ENCODE results near the gene CLMN.

The CLMN gene

DNA sequence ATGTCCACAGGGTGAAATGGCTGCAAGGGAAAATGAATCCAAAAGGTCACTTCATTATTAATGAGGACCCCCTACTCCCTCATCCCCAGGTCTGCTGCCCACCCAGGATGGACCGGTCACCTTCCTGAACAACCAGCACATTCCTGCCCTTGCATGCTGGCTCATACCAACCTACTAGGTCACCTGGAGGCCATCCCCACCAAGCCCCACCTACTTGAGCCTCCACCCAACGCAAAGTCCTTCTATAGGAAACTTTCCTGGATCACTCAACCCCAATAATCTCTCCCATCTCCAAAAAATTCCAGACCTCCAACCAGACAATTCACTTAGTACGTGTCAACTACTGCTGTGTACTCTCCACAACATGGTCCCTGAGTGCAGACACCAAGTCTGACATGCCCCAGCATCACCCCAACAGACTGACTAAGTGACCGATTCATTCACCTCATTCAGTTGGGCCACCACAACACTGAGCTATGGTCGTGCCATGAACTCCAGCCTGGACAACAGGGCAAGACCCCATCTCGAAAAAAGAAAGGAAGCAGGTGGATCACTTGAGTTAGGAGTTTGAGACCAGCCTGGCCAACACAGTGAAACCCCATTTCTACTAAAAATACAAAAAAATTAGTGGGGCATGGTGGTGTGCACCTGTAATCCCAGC, 18.1 kb downstream of the CLMN start:
- DNase-seq = no peak

DNA sequence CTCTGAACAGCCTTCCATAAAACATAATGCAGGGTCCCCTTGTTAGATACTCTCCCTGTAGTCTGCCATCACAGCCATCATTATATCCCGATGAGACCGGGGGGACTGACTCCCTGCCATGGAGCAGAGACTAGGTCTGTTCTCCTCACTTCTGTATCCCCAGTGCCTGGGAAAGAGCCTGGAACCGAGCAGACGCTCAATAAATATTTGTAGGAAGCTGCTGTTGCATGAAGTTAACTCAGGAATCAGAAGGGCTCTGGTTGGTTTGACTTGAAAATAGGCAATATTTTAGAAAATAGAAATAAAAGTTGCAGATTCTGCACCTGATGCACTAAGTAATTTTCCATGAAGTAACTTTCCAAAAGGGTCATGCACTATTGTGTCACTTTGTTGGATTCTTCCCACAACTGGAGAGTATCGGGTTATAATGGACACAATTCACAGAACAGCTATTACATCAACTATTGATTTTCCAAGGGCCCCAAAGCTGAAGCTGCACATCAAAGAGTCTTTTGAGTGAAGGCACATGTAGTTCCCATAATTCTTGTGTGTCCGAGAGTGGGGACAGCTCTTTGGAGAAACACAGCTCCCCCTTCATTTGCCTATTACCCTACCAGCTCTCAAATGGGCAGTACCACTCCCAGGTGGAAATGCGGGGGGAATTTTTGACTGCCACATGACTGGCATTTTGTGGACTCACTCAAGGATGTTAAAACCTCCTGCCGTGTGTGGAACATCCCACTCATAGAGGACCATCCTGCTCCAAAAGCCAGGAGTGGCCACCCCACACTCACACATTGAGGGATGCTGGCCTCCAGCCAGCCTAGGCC, 18.8 kb downstream of the CLMN start:
- no peak for DNase-seq

DNA sequence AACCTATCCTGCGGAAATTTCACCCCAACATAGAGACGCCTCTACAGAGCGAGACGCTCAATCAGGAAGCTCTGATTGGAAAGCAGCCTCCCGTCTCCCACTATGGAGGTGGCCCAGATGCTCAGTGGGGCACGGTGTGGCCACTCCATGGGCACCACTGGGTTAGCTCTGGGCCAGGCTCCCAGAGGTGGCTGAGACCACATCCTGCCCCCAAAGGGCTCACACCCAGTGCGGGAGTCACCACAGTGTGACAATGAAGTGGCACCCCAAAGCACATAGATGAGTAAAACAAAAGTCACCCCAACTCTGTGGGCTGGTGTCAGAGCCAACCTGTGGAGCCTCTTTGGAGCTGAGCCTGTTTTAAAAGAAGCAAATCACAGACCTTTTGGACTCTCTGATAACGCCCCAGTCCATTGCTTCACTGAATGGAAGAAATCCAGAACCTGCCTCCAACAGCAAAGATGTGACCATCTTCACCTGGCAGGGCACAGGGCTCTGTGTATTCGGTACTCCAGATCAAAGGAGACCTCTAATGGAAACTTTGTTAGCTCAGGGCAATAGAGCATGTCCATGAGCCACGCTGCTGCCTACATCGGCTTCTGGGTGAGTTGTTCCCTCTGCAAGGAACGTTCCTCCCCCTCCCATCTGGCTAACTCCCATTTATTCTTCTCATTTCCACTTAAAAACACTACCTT, 19.6 kb downstream of the CLMN start:
- DNase-seq = no peak

DNA sequence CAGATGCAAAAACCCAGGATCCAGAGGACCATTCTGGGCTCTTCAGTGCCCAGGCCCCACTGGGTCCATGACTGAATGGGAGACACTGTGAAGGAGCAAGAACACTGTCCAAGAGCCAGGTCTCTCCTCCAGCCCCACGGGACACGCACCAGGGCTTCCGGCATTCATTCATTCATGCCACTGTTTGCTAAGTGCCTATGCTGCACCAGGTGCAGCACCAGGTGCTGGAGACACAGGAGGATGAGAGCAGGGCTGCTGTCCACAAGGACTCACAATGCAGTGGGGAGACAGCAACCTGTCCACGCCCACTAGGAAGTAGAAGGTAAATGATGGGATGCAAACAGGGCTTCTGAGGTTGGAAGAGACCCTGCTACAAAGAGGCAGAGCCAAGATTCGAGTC, 20.4 kb downstream of the CLMN start:
- DNase-seq = no peak

DNA sequence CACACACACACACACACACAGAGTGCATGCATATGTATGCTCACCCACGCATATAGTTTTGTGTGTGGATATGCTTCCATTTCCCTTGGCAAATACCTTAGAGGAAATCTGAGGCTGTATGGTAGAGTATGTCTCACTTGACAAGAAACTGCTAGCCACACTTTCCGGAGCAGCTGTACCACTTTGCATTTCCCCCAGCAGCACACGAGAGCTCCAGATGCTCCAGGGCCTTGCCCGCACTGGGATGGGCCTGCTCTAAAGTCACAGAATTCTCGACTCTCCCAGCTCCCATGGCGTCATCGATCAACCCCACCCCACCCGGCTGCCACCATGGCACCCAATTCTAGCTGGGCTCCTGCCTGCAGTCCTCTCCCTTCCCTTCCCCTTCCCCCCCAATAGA, 21.9 kb downstream of the CLMN start:
- no peak for DNase-seq

DNA sequence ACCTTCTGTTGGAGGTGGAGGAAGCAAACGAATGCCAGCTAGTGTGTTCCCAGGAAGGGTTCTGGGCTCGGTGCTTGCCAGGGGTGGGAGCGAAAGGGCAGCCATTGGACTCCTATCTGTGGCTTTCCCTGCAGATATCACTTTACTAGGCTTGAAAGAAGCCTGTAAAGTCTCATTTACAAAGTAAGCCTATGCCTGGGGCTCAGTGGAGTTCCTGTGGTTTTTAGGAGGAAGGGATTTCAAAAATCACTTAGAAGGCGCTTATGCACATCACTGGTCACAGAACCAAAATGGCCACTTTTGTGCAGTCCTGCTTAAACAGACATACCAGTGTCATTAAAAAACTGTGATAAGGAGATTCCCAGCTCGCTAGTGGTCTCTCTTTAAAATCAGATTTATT, 22.7 kb downstream of the CLMN start:
- DNase-seq = no peak

DNA sequence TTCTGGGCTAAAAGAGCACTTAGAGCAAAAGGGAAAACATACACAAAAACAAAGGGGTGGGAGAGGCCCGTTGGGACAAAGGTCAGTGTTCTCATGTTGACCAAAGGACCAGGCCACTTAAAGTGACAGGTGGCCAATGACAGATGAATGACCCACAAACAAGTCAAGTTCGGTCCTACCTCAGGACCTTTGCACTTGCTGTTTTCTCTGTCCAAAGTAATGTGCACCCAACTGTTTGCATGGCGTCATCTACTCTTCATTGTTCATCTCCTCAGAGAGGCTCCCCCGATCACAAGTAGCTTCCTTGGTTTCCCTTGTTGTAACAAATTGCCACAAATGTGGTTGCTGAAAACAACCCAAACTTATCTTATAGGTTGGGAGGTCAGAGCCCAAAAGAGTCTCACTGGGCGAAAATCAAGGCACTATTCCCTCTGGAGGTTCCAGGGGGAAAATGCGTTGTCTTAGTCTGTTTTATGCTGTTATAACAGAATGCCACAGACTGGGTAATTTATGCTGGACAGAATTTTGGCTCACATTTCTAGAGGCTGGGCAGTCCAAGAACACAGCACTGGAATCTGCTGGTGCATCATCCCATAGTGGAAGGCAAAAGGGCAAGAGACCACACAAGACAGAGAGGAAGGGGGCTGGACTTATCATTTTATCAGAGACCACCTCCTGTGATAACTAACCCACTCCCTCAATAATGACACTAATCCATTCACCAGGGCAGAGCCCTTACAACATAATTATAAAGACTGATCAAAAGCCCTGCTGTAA, 23.9 kb downstream of the CLMN start:
- DNase-seq = no peak

DNA sequence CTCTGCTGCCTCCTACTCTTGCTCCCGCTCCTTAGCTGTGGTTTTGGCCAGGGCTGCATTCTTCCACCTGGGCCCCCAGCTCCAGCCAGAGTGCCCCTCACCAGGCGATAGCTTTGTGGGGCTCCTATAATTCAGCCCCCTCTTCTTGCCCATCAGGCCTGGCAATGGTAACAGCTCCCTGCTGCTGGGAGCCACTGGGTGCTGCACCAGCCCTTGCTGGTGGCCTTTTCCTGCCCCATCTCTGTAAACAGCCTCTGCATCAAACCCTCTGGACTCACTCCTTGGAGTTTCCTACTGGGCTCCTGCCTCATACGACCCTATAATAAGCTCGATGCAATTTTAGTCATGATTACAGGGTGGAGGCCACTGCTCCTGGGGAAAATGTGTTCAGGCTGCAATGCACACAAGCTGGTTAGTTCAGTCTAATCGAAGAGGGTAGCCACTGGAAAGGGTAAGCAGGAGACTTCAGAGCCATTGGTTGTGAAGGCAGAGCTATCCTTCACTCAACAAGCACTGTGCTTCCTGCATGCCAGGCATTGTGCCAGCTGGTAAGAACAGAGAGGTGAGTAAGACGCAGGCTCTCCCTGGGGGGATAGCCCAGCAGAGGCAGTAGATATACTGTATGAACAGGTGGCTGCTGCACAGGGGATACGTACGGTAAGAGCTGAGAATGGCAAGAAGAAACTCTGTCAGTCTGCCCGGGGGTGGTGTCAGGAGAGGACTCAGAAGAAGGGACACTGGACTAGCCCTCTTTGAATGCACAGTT, 24.7 kb downstream of the CLMN start:
- DNase-seq = no peak

DNA sequence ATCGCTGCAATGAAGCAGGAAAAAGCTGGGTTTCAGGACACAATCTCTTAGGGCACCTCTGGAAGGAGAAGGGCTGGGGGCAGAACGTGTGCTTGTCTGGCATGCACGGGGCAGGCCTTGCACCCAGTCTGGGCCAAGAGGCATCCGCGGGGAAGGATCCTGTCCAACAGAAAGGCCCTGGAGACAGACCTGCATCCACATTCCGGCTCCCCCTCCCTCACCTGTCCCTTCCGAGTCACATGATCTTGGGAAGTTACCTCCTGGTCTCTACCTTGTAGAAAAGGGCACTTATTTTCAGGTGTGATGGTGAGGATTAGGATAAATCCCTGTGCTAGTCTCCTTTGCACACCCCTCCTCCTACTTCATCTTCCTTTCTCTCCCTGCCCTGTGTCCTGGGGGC, 25.4 kb downstream of the CLMN start:
- no peak for DNase-seq

DNA sequence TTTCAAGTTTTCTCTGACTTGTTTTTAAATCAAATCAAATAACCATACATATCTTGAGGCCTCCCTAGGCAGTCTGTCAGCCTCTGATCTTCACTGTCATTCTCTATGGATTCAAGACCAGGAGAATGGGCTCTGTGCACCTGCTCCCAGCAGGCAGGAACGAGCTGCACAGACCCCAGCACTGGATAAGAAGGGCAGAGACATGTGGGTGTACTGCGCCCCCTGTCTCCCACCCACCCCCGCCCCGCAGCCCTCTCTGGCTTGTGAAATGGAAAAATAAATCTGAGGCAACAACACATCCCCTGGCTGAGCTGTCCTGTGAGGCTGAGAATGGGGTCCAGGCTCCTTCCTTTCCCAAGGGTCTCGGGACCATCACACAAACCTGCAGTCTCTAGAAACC, 26.3 kb downstream of the CLMN start:
- no peak for DNase-seq

DNA sequence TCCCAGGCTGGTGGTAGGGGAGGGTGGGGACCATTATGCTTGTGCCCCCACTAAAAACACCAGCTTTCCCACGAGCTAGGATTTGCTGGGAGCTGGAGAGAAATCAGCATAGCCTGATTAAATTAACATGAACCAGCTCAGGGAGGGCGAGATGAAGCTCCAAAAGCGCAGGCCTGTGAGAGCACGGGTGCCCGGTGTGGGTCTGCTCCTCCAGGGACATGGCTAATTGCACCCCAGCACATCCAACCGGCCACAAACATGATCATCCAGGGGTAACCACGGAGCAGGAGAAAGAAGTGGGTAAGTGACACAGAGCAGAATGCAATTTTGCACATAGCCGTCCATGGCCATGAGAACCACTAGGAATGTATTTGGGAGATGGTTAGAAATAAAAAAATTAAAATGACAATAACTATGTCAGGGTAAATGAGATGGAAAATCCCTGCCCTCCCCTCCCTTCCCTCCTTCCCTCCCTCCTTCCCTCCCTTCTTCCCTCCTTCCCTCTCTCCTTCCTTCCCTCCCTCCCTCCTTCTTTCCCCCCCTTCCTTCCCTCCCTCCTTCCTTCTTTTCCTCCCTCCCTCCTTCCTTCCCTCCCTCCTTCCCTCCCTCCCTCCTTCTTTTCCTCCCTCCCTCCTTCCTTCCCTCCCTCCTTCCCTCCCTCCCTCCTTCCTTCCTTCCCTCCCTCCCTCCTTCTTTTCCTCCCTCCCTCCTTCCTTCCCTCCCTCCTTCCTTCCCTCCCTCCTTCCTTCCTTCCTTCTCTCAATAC, 26.9 kb downstream of the CLMN start:
- no peak for DNase-seq

DNA sequence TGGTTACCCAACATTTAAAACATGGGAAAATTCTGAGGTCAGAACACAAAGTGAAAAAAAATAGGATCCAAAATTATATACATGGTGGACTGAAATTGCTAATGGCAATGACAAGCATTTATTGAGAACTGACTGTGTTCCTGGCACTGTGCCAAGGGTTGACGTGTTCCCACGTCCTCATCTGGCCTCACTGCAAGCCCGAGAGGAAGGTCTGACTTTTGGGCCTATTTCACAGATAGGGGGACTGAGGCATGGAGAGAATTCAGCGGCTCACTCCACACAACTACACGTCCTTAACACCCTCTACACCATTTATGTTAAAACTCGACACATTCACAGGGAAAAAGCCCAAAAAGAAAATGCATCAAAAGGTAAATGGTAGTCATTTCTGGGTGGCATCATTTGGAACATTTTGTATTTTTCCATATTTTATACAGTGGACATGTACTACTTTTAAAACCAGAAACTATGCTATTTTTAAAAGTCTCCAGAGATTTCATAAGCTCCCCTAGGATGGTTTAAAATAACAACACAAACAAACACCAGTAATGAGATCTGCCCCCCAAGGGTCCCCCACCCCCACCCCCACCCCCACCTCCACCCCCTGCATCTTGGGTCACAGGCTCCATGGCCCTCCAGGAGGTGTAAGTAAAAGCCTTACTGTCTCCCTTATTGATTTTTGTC, 27.7 kb downstream of the CLMN start:
- peak; percentile 20 for DNase-seq

DNA sequence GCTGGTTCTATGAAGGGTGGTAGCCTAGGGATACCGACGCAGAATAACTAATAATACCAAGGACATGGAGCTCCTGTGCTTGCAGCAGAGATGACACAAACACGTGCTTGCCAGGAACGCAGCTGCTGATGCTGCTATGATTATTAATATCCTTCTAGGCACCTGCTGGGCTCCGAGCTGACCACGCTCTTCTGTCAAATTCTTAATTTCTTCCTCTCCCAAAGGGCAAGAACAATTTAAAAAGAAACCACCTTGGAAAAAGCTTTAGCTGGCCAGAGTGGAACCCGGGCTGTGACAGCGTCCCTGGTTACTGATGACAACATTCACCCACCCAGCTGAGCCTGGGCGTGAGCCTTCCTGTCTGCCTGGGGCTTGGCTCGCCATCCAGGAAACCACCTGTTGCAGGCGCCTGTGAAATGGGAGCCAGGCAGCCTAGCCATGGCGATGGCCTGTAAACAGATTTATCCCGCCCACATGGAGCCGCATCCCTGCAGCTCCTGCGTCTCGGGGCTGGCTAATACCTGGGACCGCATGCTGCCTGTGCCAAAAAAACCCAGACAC, 28.8 kb downstream of the CLMN start:
- no peak for DNase-seq

DNA sequence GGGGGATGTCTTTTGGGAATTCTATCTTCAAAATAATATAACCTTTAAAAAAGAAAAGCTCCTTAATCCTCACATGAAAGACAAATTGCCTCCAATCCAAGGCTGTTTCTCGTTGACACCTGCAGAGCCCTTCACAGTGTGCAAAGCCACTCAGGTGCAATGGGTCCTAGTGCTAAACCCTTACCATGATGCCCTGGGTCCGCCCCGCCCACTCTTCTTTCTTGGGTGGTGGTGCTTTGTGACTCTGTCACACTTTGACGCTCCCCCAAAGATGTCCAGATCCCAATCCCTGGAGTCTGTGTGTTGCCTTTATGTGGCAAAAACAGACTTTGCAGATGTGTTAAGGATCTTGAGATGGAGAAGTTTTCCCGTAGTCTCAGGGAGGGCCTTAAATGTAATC, 29.7 kb downstream of the CLMN start:
- DNase-seq = no peak

DNA sequence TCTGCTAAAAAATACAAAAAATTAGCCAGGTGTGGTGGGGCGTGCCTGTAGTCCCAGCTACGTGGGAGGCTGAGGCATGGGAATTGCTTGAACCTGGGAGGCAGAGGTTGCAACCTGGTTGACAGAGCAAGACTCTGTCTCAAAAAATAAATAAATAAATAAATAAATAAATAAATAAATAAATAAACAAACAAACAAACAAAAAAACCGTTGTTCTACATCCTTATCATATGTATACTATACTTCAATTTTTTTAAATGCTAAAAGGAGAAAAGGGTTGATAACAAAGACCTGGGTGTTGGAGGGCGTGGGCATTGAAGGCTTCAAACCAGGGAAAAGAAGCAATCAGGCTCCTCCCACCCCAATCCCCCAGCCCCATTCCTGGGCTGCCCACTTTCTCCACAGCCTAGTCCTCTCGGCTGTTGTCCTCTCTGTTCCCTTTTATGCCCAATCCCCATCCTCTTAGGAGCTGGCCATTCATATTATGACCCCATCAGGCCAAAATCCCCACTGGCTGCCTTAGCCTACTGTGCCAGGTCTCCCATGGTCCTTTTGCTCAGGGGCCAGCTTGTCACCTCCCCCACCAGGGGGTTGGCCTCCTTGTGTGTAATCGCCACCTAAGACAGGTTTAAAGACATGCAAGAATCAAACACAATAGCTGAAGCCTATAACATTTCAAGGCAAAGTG, 30.2 kb downstream of the CLMN start:
- DNase-seq = no peak

DNA sequence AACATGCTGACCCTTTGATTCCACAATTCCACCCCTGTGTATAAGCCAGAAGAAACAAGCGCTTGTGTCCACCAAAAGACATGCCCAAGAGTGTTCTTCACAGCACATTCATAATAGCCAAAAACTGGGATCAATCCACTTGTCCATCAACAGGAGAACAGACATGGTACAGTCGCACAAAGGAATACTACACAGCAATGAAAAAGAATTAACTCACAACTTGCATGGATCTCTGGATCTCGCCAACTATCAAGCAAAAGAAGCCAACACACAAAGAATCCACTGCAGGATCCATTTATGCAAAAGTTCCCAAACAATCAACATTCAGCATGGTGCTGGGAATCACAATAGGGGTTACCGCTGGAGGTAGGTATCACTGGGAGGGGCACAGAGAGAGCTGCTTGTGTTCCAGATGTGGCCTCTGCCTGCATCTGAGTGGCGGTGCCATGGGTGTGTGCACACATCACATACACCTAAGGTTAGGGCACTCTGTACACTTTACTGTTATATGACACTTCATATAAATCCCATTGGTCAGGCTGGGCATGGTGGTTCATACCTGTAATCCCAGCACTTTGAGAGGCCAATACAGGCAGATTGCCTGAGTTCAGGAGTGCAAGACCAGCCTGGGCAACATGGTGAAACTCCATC, 30.9 kb downstream of the CLMN start:
- DNase-seq = no peak

DNA sequence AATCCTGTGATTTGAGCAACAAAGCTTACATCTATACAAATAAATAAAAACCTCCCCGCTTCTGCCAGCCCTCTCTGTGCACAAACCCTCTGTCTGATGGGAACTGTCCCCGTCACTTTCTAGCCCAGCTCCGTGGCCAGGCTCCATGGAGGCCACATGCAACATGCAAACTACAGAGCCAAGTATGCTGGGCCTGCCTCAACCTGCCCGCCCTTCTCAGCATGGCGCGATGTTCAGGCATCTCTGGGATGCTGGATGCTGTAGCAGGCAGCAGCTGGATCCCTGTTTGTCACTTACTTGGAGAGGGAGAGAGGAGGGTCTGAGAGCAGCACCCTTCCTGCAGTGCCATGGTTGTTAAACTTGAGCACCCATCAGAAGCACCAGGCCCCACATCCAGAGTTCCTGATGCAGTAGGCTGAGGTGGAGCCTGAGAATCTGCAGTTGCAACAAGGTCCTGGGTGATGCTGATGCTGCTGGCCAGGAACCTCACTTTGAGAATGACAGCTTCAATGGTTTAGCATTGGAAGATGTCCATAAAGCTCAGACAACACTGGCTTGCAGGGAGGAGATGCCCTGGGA, 32.4 kb downstream of the CLMN start:
- no peak for DNase-seq

DNA sequence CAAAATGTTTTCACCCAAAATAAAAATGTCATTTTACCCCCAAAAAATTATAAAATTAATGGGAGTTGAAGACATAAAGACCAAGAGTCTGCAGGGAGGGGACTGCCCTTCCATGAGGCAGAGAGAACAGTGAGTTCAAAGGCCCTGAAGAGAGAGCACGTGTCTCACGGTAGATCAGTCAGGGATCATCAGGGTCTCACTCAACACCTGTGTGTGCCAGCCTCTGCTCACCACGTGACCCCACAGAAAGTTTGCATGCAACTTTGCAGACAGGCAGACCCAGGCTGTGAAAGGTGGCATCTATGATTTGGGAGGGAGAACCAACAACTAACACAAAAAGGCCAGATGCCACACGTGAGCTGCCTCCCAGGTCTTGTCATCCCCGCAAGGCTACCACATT, 33.1 kb downstream of the CLMN start:
- no peak for DNase-seq

DNA sequence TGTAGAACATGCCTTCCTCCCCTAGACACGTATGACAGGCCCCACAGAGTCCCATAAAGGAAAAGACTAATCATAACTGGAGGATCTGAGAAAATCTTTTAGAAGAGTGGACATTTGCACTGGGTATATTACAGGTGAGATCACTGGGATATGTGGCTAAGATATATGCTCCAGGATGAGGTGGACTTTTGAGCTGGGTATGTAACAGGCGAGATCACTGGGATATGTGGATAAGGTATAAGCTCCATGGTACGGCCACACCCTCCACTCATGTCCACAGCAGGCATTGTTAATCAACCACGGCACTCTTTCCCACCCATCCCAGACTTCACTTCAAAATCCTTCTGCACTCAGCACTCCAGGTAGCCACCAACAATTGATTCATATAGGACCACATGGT, 34.1 kb downstream of the CLMN start:
- DNase-seq = no peak

Data from activated CD8-positive, alpha-beta memory T cell treated with anti-CD3 and anti-CD28 coated beads, Interleukin-2, amount 50 U/mL, for 4 hours (primary cell).